ENCODE measurements around the gene TM7SF2. TPM values are rescaled to one million over a fixed set of nuclear protein-coding genes. Genes with fewer than 3 reads are reported as not detected.

The TM7SF2 gene
- total and polyA plus RNA-seq, 8 donors, result 7.6 to 118 (median 41.5) TPM

DNA sequence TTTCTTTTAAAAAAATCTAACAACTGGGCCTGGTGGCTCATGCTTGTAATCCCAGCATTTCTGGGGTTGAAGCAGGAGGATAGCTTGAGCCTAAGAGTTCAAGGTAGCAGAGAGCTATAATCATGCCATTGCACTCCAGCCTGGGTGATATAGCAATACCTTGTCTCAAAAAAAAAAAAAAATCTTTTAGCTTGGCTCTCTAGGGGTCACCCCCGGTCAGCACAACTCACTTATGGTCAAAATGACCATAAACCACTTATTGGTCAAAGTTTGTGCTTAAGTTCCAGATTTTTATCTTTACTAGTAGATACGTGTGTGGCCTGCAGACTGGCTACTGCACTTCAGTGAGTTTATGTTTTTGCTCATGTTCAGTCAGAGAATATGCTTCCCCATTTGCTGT lies 52.0 kb downstream of the TM7SF2 start:
- peaks cover 0 to 7% (median 3%) of the 10 kb centered on the region in 4 donors for H3K4me1 ChIP-seq
- intact Hi-C loops (cut with DNase I; ENCODE audit: low total_unique reads), result no loop called here
- WGBS, 5 donors, result 74 to 86% (median 80%) methylated on average over 2 of the region's 2 CpGs
- H3K27ac ChIP-seq, result no peak overlapping the region
- H3K27me3 ChIP-seq, result no peaks in the 10 kb centered on the region
- H3K36me3 ChIP-seq, result no peaks in the 10 kb centered on the region
- H3K4me3 ChIP-seq, result no peak overlapping the region
- DNase-seq, result no peak
- TF ChIP-seq POLR2A (IDR thresholded peaks at IDR 0.05), result no peak
- no peak for TF ChIP-seq POLR2AphosphoS5 (IDR thresholded peaks at IDR 0.05)
- TF ChIP-seq EP300 (IDR thresholded peaks at IDR 0.05), result no peak
- TF ChIP-seq CTCF (IDR thresholded peaks at IDR 0.05), result no peak
- no peaks in the 10 kb centered on the region for H3K9me3 ChIP-seq

Small RNAs within 50 kb of the gene (small RNA-seq; reads per million reads assigned to genes)
- gene HIGD1AP10 (0 reads per million in 4 donors), gene PDCL2P2 (0 reads per million in 4 donors), gene RNU2-23P (0 to 0.83 (median 0.15) reads per million in 4 donors)

Other genes with a start within 250 kb of the TM7SF2 start
- gene EHD1, start 233.3 kb upstream of the TM7SF2 start, total RNA-seq, result 100 to 1,000 TPM in 2 of 5 donors, 10 to 100 TPM in 3; 23.3 to 160 (median 56.2) TPM
- gene EHD1, start 233.3 kb upstream of the TM7SF2 start, polyA plus RNA-seq, result 10 to 100 TPM; 17.9 to 24.6 (median 19.4) TPM
- gene ATG2A, start 194.7 kb upstream of the TM7SF2 start, total RNA-seq, result 10 to 100 TPM; 14.3 to 77.6 (median 46.1) TPM
- 10 to 100 TPM; 12.2 to 18.7 (median 16.3) TPM for gene ATG2A, start 194.7 kb upstream of the TM7SF2 start, polyA plus RNA-seq
- 10 to 100 TPM in 4 of 5 donors, 1 to 10 TPM in 1; 6.6 to 75.6 (median 25.7) TPM for gene PPP2R5B, start 187.2 kb upstream of the TM7SF2 start, total RNA-seq
- 10 to 100 TPM in 2 of 3 donors, 1 to 10 TPM in 1; 9.8 to 13.8 (median 12.3) TPM for gene PPP2R5B, start 187.2 kb upstream of the TM7SF2 start, polyA plus RNA-seq
- not detected for gene GPHA2, start 176.0 kb upstream of the TM7SF2 start, total RNA-seq
- under 1 TPM in 2 of 3 donors, not detected in 1; 0.30 to 0.50 TPM for gene GPHA2, start 176.0 kb upstream of the TM7SF2 start, polyA plus RNA-seq
- gene MAJIN, start 139.8 kb upstream of the TM7SF2 start, total RNA-seq, result not detected
- under 1 TPM in 1 of 3 donors, not detected in 2; 0.20 TPM for gene MAJIN, start 139.8 kb upstream of the TM7SF2 start, polyA plus RNA-seq
- gene BATF2, start 114.9 kb upstream of the TM7SF2 start, total RNA-seq, result 10 to 100 TPM in 1 of 5 donors, 1 to 10 TPM in 2, under 1 TPM in 1, not detected in 1; 0.73 to 29.5 (median 3.0) TPM
- gene BATF2, start 114.9 kb upstream of the TM7SF2 start, polyA plus RNA-seq, result 10 to 100 TPM in 1 of 3 donors, 1 to 10 TPM in 2; 3.4 to 10.8 (median 4.5) TPM
- gene ARL2, start 97.7 kb upstream of the TM7SF2 start, total RNA-seq, result 100 to 1,000 TPM in 2 of 5 donors, 10 to 100 TPM in 2, 1 to 10 TPM in 1; 4.9 to 237 (median 57.2) TPM
- gene ARL2, start 97.7 kb upstream of the TM7SF2 start, polyA plus RNA-seq, result 100 to 1,000 TPM in 1 of 3 donors, 10 to 100 TPM in 2; 88.3 to 119 (median 98.0) TPM
- 10 to 100 TPM in 4 of 5 donors, 1 to 10 TPM in 1; 4.2 to 45.8 (median 13.3) TPM for gene SNX15, start 84.4 kb upstream of the TM7SF2 start, total RNA-seq
- 10 to 100 TPM; 18.7 to 22.5 (median 20.0) TPM for gene SNX15, start 84.4 kb upstream of the TM7SF2 start, polyA plus RNA-seq
- gene SAC3D1, start 70.7 kb upstream of the TM7SF2 start, total RNA-seq, result 10 to 100 TPM in 2 of 5 donors, 1 to 10 TPM in 3; 1.8 to 97.6 (median 6.7) TPM
- gene SAC3D1, start 70.7 kb upstream of the TM7SF2 start, polyA plus RNA-seq, result 10 to 100 TPM in 2 of 3 donors, 1 to 10 TPM in 1; 8.9 to 14.5 (median 14.4) TPM
- 10 to 100 TPM in 2 of 5 donors, 1 to 10 TPM in 2, not detected in 1; 1.3 to 65.2 (median 18.1) TPM for gene NAALADL1, start 53.3 kb upstream of the TM7SF2 start, total RNA-seq
- gene NAALADL1, start 53.3 kb upstream of the TM7SF2 start, polyA plus RNA-seq, result 10 to 100 TPM in 2 of 3 donors, 1 to 10 TPM in 1; 6.7 to 10.8 (median 10.0) TPM
- gene CDCA5, start 27.8 kb upstream of the TM7SF2 start, total RNA-seq, result 1 to 10 TPM; 1.4 to 9.1 (median 2.2) TPM
- gene CDCA5, start 27.8 kb upstream of the TM7SF2 start, polyA plus RNA-seq, result 1 to 10 TPM; 3.5 to 6.7 (median 4.6) TPM
- 10 to 100 TPM; 17.6 to 62.0 (median 28.8) TPM for gene ZFPL1, start 27.6 kb upstream of the TM7SF2 start, total RNA-seq
- 10 to 100 TPM; 36.7 to 38.6 (median 37.4) TPM for gene ZFPL1, start 27.6 kb upstream of the TM7SF2 start, polyA plus RNA-seq
- 1,000 to 10,000 TPM in 1 of 5 donors, 100 to 1,000 TPM in 4; 174 to 2,272 (median 234) TPM for gene VPS51, start 15.7 kb upstream of the TM7SF2 start, total RNA-seq
- gene VPS51, start 15.7 kb upstream of the TM7SF2 start, polyA plus RNA-seq, result 100 to 1,000 TPM; 124 to 135 (median 128) TPM
- 100 to 1,000 TPM in 1 of 5 donors, 10 to 100 TPM in 1, 1 to 10 TPM in 2, not detected in 1; 2.4 to 130 (median 39.9) TPM for gene ZNHIT2, start 5.8 kb downstream of the TM7SF2 start, total RNA-seq
- 10 to 100 TPM; 18.0 to 20.0 (median 18.9) TPM for gene ZNHIT2, start 5.8 kb downstream of the TM7SF2 start, polyA plus RNA-seq
- gene FAU, start 10.3 kb downstream of the TM7SF2 start, total RNA-seq, result 1,000 to 10,000 TPM in 1 of 5 donors, 100 to 1,000 TPM in 4; 456 to 1,872 (median 566) TPM
- gene FAU, start 10.3 kb downstream of the TM7SF2 start, polyA plus RNA-seq, result 1,000 to 10,000 TPM; 1,111 to 1,352 (median 1,208) TPM
- 10 to 100 TPM; 22.8 to 75.9 (median 33.0) TPM for gene MRPL49, start 10.4 kb downstream of the TM7SF2 start, total RNA-seq
- gene MRPL49, start 10.4 kb downstream of the TM7SF2 start, polyA plus RNA-seq, result 10 to 100 TPM; 36.0 to 69.8 (median 39.9) TPM
- gene SYVN1, start 22.6 kb downstream of the TM7SF2 start, total RNA-seq, result 10 to 100 TPM; 20.0 to 75.3 (median 64.9) TPM
- 10 to 100 TPM in 2 of 3 donors, 1 to 10 TPM in 1; 7.2 to 18.5 (median 13.4) TPM for gene SYVN1, start 22.6 kb downstream of the TM7SF2 start, polyA plus RNA-seq
- gene SPDYC, start 58.4 kb downstream of the TM7SF2 start, total RNA-seq, result not detected
- gene SPDYC, start 58.4 kb downstream of the TM7SF2 start, polyA plus RNA-seq, result not detected
- gene CAPN1, start 70.1 kb downstream of the TM7SF2 start, total RNA-seq, result 100 to 1,000 TPM in 3 of 5 donors, 10 to 100 TPM in 2; 79.5 to 325 (median 155) TPM
- gene CAPN1, start 70.1 kb downstream of the TM7SF2 start, polyA plus RNA-seq, result 100 to 1,000 TPM in 2 of 3 donors, 10 to 100 TPM in 1; 96.1 to 234 (median 112) TPM
- gene POLA2, start 150.1 kb downstream of the TM7SF2 start, total RNA-seq, result 10 to 100 TPM in 2 of 5 donors, 1 to 10 TPM in 3; 1.7 to 17.0 (median 5.5) TPM
- 10 to 100 TPM in 2 of 3 donors, 1 to 10 TPM in 1; 8.6 to 11.2 (median 10.3) TPM for gene POLA2, start 150.1 kb downstream of the TM7SF2 start, polyA plus RNA-seq
- 10 to 100 TPM in 2 of 5 donors, 1 to 10 TPM in 1, under 1 TPM in 1, not detected in 1; 0.89 to 18.3 (median 8.3) TPM for gene CDC42EP2, start 203.0 kb downstream of the TM7SF2 start, total RNA-seq
- gene CDC42EP2, start 203.0 kb downstream of the TM7SF2 start, polyA plus RNA-seq, result 10 to 100 TPM; 13.8 to 22.0 (median 18.4) TPM
- 10 to 100 TPM; 14.7 to 92.8 (median 35.1) TPM for gene DPF2, start 222.0 kb downstream of the TM7SF2 start, total RNA-seq
- gene DPF2, start 222.0 kb downstream of the TM7SF2 start, polyA plus RNA-seq, result 10 to 100 TPM; 14.9 to 22.6 (median 19.6) TPM
- gene TIGD3, start 242.9 kb downstream of the TM7SF2 start, total RNA-seq, result 1 to 10 TPM in 1 of 5 donors, not detected in 4; 4.5 TPM
- gene TIGD3, start 242.9 kb downstream of the TM7SF2 start, polyA plus RNA-seq, result under 1 TPM in 2 of 3 donors, not detected in 1; 0.25 to 0.44 TPM